ENCODE measurements around the gene OMP.

DNA sequence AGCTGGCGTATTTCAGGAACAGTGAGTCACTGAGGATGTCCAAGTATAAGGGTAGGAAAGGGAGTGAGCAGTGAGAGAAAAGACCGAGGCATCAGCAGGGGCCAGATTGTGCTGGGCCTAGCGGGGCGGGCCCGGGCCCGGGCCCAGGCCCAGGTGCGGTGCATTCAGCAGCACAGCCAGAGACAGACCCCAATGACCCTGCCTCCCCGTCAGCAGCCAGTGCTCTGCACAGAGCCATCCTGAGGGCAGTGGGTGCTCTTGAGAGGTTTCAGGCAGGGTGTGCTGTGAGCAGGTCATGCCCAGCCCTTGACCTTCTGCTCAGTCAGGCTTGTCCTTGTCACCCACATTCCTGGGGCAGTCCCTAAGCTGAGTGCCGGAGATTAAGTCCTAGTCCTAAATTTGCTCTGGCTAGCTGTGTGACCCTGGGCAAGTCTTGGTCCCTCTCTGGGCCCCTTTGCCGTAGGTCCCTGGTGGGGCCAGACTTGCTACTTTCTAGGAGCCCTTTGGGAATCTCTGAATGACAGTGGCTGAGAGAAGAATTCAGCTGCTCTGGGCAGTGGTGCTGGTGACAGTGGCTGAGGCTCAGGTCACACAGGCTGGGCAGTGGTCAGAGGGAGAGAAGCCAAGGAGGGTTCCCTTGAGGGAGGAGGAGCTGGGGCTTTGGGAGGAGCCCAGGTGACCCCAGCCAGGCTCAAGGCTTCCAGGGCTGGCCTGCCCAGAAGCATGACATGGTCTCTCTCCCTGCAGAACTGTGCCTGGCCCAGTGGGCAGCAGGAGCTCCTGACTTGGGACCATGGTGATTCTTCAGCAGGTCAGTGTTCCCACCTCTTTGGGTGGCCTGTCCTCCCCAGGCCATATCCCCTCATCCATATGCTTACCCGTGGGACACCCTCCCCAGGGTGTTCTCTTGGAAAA is 27.5 kb downstream of the OMP start:
- TF ChIP-seq, protein P1, sequence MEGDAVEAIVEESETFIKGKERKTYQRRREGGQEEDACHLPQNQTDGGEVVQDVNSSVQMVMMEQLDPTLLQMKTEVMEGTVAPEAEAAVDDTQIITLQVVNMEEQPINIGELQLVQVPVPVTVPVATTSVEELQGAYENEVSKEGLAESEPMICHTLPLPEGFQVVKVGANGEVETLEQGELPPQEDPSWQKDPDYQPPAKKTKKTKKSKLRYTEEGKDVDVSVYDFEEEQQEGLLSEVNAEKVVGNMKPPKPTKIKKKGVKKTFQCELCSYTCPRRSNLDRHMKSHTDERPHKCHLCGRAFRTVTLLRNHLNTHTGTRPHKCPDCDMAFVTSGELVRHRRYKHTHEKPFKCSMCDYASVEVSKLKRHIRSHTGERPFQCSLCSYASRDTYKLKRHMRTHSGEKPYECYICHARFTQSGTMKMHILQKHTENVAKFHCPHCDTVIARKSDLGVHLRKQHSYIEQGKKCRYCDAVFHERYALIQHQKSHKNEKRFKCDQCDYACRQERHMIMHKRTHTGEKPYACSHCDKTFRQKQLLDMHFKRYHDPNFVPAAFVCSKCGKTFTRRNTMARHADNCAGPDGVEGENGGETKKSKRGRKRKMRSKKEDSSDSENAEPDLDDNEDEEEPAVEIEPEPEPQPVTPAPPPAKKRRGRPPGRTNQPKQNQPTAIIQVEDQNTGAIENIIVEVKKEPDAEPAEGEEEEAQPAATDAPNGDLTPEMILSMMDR (IDR thresholded peaks at IDR 0.05) = no peak
- no peak for TF ChIP-seq POLR2A (IDR thresholded peaks at IDR 0.05)
